GM19463 (cell line): ENCODE data around the gene RBM6.
"Not testable (repeated sequence)": the region's sequence is repeated elsewhere in the genome, so short reads cannot be mapped to it uniquely, and the experiment has no call there.

ENCODE experiments used
- ATAC-seq: cut with Tn5 transposase; IDR thresholded peaks from one replicate; pipeline ENCODE4 v1.9.1; 2021; ENCODE audit warnings: mild to moderate bottlenecking, moderate library complexity; ENCODE audit not compliant: unreplicated experiment

The RBM6 gene, protein sequence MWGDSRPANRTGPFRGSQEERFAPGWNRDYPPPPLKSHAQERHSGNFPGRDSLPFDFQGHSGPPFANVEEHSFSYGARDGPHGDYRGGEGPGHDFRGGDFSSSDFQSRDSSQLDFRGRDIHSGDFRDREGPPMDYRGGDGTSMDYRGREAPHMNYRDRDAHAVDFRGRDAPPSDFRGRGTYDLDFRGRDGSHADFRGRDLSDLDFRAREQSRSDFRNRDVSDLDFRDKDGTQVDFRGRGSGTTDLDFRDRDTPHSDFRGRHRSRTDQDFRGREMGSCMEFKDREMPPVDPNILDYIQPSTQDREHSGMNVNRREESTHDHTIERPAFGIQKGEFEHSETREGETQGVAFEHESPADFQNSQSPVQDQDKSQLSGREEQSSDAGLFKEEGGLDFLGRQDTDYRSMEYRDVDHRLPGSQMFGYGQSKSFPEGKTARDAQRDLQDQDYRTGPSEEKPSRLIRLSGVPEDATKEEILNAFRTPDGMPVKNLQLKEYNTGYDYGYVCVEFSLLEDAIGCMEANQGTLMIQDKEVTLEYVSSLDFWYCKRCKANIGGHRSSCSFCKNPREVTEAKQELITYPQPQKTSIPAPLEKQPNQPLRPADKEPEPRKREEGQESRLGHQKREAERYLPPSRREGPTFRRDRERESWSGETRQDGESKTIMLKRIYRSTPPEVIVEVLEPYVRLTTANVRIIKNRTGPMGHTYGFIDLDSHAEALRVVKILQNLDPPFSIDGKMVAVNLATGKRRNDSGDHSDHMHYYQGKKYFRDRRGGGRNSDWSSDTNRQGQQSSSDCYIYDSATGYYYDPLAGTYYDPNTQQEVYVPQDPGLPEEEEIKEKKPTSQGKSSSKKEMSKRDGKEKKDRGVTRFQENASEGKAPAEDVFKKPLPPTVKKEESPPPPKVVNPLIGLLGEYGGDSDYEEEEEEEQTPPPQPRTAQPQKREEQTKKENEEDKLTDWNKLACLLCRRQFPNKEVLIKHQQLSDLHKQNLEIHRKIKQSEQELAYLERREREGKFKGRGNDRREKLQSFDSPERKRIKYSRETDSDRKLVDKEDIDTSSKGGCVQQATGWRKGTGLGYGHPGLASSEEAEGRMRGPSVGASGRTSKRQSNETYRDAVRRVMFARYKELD

DNA sequence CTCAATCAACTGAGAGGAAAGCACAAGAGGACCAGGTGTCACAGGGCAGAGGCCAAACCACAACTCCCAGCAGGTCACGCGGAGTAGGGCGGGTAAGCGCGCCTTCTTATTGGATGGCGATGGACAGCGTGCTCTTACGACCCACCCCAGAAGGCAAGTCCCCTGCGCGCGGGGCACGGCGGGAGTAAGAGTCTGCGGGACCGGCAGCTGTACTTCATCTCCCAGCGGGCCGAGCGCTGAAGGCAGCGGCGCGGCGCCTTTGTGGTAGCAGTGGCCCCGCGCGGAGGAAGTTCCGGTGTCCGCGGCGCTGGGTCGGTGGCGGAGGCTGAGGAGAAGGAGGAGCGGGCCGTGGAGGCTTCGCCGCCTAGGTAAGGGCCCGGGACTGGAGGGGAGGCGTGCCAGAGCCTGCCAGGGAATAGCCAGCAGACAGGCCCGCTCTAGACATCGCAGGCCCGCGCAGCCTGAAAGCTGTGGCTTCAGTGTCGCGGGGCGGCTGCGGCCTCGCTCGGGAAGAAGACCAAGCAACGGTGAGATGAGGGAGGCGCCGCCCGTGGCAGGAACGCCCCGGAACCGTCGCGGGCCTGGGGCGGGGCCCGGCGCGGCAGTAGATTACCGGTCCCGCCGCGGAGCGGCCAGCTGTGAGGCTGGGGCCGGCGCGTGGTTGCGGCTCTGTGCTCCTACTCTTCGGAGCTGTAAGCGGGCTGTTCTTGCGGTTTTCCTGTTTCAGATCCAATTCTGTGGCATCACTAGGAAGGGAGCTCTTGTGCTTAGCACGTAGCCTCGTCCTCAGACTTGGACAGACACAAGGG is at the start of gene RBM6:
TSS of gene RBM6 (plus strand) at position 293 of the 809 bp plus-strand sequence. CDS start 22,492 bp downstream, outside the sequence.
- ATAC-seq = peak; percentile 91

DNA sequence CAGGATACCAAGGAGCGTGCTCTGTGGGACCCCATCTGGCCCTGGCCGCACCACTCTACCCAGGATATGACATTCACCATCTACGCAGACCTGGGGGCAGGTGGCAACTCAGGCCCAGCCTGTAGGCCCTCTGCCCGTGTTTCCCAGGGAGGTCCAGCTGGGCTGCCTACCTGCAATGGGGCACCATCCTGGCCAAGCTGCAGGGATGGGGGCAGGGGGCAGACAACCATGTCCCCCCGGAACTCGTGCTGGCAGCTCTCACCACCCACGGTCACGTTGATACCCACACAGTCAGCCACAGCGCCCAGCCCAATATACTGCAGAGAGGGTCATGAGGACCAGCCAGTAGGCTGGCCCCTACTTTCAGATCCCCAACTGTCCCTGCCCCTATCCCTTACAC is 44.2 kb upstream of the RBM6 start:
- no peak for ATAC-seq

DNA sequence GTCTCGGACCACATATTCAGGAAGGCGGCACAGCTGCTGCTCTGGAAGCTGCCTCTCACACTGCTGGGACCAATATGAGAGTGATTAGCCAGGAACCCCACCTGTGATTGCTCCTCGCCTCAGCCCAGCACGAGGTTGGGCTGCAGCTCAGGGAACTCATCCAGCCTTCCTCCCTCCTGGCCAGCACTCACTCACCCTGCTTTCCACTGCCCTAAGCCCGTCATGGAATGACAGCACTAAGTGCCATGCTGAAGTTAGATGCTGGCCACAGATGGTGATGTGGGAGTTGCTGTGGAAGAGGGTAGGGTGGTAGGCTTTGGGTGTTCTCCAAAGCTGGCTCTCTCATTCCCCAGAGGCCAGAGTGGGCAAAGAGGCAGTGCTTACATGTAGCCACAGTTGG is 43.6 kb upstream of the RBM6 start:
- no peak for ATAC-seq

DNA sequence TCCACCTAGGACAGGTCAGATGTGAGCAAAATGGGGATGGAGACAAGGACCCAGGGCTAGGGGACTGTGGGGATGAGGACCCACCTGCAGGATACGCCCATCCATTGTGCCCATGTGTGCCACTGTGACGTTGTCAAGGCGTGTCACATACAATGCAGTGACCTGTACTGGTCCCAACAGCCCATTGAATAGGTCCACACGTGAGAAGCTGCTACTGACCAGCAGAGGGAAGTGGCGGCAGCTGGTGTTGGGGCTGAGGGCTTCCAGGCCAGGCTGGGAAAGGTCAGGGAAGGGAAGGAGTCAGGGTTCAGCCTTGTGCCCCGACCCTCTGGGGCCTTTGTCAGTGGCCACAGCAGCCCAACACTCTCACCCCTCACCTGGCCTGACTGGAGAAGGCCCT is 41.0 kb upstream of the RBM6 start:
- ATAC-seq = no peak

DNA sequence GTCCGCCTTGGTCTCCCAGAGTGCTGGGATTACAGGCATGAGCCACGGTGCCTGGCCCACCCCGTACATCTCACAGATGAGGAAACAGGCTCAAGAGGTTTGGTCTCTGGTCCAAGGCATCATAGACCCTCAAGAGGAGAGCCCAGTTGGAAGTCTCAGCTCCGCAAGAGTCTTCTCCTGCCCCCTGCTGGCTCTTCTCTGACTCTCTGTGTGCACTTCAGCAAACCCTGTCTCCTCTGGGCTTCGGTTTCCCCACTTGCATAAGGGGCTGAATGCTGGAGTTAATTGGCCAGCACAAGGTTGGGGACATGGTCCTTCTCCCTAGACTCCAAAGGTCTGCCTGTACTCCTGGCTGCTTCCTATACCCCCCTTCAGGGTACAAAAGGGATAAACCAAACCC is 40.1 kb upstream of the RBM6 start:
- ATAC-seq = no peak

DNA sequence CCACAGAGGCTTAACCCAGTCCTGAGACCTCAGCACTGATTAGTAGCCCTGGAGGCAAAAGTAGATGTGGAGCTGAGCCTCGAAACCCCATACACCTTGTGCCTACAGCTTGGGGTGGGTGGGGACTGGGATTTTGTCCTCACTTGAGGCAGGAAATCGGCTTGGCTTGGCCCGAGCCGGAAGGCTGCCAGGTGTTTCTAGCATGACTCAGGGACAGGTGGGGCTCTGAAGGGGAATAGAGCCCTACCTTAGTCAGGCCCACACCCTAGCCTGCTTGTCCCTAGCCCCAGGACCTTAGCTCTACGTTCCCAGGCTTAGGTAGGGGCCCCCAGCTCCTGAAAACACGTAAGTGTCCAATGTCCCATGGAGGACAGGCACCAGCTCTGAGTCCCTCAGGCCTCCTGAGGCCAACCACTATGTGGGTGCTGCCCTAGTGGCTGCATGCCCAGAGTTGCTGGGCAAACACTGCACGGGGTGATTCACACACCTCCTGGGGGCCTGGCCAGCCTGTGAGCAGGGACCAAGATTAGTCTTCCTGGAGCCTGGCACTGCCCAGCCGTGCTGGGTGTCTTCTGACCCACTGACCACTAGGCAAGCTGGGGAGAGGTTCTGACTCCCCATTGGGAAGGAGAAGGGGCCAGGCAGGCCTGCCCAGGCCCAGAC is 39.3 kb upstream of the RBM6 start:
- no peak for ATAC-seq

DNA sequence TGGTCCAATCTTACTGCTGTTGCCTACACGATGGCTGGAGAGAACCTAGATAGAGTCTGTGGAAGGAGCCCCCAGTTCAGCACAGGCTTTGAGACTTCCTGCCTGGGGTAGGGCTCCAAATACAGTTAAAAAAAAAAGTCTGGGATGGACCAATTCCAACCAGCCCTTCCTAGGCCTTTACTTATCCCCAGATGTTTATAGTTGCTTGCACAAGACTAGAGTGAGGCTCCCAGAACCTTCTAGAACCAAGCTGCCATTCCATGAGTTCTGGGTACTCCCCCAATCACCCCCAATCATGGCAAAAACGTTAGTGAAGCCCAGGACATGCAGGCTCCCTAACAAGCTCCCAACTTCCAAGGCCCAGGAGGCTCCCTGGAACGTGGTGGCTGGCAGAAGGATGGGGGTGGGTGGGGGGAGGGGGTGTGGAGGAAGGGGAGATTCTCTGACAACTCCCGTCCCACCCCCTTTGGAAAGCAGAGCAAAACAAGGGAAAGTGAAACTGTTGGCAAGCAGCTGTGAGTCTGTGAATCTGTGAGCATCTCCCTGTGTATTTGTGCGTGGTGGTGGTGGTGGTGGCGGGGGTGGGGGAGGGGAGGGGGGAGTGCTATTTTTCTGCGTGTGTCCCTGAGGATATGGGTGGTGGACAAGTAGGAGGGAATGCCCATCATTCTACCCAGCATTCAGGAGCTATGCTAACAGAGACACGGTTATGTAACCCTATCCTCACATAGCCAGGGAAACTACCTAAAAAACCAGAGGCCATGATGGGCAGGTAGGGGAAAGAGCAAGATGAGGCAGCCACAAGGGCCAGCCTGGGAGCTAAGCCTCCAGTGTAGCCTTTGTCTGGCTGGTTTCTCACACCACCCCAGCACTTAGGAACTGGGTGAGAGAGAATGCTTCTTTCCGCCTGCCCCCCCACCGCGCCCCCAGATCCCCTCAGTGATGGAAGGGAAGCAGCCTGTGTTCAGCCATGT is 38.3 kb upstream of the RBM6 start:
- no peak for ATAC-seq

DNA sequence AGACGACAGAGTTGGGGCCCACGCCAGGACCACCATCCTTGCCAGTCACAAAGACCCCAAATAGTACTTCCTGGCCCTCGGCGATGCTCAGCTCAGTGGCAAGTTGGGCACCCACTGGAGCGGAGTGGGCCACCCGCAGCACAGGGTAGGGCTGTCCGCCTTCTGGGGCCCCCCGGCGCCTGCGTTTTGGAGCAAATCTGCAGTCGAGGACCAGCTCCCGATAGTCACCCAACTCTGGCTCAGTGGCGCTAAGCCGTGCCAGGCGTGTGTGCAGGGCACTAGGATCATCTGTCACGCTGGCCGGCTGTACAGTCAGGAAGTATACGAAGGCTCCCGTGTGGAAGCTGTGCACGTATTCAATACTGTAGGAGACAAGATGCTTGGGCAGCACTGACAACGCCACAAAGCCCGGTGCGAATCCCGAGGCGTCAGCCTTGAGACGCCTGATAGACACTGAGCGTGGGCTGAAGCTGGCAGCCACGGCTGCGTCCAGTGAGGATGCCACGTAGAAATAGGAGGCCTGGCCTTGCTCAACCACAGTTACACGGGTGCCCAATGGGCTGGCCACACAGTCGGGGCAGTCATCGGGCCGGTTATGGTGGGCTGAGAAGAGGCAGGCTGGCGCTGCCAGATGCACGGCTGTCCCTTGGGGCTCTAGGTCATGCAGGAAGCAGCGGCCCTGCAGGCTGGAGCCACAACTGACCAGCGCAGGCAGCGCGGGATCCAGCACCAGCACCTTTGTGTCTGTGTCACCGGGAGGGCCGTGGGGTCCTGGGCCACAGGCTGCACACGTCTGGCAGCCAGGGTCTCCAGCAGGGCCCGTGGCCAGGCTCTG is 37.2 kb upstream of the RBM6 start:
- ATAC-seq = no peak

DNA sequence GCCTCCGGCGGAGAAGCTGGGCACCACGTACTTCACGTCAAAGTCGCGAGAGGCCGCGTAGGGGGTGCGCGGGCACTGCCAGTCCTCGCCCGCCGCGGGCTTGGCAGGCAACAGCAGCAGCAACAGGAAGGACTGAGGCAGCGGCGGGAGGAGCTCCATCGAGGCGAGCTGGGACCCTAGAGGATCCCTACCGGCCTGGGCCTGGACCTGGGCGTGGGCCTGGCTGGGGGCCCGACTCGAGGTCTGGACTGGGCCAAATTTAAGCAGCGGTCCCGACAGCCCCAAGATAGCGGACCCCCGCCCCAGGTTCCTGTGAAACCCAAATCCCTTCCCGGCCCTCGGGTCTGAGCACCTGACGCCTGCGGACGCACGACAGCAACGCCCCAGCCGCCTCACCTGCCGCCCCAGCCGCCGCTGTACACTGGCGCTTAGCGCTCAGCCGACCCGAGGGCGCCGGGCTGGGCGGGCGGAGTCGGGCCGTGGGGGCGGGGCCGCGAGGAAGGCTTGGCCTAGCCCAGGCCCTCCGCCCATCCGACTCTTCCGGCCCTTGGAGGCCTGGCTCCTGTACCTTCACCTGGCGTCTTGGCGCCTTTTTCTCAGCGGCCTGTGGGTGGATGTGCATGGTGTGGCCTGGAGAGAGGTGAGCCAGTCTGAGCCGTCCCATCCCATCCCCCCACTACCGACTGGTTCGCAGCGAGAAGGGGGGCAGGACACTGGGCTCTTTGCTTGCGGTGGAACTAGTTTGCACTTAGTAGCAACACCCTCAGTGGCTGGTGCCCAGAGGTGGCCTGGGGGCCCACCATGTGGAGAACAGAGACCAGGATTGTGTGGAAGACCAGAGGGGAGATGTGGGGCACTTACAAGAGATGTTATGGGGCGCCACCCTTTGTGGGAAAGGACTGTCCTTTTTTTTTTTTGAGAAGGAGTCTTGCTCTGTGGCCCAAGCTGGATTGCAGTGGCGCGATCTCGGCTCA is 36.2 kb upstream of the RBM6 start, which contains the start of gene MST1R:
TSS of gene MST1R (minus strand) at position 423 of the 974 bp plus-strand sequence. CDS start at position 159, 264 bp downstream.
- peak; percentile 79 for ATAC-seq

DNA sequence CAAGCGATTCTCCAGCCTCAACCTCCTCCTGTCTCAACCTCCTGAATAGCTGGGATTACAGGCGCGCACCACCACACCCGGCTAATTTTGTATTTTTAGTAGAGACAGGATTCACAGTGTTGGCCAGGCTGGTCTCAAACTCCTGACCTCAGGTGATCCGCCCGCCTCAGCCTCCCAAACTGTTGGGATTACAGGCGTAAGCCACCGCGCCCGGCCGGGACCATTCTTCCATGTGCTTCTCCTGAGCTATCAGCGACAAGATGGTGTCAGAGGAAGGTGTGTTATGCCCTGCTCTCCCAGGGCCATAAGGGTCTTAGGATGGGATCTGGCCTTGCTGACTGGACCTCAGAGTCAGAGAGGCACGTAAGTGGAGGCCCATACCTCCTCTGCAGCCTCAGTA is 35.5 kb upstream of the RBM6 start:
- ATAC-seq = not testable (repeated sequence)

DNA sequence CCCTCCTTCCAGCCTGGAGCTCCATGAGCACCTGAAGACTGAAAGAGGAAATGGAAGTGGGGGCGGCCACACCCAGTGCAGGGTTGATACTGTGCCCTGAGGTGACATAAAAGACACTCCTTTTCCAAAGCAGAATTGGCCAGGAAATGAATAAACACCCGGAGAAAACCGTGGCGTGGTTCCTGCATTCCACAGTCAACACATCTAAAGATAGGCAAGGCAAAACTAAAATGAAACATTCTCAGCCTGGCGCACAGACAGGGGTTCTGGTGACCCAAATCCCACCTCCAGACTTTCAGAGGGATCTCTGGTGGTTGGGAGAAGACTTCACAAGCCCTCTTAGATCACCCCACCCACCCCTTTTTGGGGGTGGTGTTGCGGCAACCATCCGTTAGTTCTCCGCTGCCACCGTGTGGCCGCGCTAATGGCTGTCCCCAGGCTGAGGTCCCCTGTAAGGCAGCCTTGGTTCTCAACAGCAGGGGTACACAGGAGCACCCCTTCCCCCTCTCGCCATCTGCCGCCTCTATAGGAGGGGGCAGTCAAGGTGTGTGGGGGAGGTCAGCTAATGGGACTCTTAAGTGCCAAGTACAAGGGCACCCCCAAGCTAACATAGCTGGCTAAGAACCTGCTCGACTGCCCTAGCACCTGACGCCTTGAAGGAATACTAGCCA is 33.7 kb upstream of the RBM6 start:
- ATAC-seq = no peak

DNA sequence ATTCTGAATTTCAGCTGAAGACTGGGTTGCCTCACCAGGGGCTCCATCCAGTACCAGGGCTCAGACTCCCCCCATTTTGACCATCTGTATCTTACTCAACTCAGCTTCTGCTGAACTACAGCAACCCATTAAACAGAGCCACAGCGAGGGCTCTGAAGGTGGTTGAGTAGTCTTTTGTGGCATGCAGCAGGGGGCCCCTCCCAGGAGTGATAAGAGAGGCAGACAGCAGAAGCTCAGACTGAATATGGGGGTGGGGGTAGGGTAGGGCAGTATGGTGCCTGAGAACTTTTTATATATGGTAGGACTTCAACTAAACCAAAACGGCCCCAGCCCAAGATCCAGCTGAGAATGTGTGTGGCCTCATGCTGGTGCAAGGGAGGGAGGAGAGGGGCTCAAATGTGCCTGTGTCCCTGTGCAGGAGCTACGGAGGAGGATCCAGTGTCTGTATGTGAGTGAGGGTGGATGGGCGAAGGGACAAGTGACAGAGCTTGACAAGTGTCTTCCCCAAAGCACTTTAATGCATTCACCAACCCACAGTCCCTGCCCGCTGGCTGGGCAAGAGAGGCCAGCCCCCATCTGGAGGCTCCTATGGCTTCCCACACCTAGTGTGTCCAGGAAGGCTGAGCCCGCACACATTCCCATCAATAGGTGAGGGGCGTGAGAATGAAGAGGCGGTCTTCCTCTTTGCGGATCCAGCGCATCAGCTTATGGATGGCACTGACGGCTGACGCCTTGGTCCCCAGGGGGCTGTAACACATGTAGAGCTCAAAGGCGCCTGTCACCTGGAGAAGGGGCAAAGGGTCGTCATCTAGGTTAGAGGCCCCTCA is 31.4 kb upstream of the RBM6 start:
- ATAC-seq = no peak

DNA sequence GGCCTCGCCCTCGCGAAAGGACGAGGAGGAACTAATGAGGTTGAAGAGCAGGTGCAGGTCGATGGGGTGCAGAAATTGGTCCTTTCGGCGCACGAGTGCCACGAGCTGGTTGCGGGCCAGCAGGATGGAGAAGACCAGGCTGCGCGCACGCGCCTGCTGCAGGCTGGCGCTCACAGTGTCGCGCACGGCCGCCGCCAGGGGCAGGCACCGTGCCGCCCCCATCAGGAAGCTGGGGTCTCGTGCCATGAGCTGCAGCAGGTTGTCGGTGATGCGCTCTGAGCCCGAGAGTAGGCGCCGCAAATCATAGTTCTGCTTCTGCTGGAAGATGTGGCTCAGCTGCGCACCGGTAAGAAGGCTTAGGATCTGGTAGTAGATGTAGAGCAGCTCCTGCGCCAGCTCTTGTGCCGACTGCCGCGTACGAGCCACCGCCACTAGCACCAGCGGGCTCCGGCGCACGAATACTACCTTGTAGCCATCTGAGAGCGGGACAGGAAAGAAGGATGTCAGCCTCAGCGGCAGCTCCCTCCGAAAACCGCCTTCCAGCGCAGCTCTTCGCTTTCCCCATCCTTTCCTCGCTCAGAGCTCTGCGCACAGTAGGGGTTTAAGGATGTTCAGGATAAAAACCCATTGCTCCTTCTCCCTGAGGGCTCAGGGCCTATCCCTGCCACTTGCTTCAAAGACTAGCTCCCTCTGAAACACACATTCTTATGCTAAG is 29.4 kb upstream of the RBM6 start:
- no peak for ATAC-seq

DNA sequence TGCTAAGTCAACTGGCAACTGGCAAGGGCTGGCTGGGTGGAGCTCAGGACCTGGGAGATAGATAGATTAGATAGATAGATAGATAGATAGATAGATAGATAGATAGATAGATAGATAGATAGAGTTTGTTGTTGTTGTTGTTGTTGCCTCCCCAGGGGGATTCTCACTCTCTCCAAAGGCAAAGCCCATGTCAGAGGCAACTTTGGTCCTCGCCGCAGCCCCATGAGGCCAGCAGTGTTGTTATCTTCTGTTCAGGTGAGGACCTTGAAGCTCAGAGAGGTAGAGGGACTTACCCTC is 28.9 kb upstream of the RBM6 start:
- no peak for ATAC-seq

DNA sequence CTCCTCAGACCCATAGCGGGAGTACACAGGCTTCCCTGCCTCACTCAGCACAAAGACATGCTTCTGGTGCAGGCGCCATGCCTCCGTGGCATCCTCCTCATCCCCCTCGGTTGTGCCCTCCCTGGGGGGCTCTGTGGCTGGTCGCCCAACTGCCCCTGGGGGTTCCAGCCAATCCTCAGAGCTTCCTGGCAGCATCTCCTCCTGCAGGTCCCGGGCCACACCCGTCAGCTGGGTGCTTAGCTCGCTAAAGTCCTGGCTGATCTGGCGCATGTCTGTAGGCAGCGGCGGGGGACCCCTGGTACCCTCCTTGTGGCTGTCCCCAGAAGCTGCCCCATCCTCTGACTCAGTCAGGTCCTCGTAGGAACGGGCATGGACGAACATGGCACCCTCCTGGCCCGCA is 28.3 kb upstream of the RBM6 start:
- no peak for ATAC-seq
